Measurements from ENCODE around the gene GPR149. TPM values are rescaled to one million over a fixed set of nuclear protein-coding genes. Genes with fewer than 3 reads are reported as not detected.

Gene GPR149
- total and polyA plus RNA-seq, 2 donors (not counting 3 experiments of a cell fraction or from before 2014, with no cell fraction given): not detected

- Histone ChIP-seq H3K79me2 (ENCODE audit: control insufficient read depth, insufficient read depth, low read length) (no peaks in the 10 kb centered on the region), H3K4me3 (replicated peaks in 1 of 3; ENCODE audit: insufficient read depth in 1 of 3, low read depth in 1 of 3, low read length in 3 of 3) (no peak overlapping the region), H3K27me3 (ENCODE audit: control insufficient read depth in 2 of 2, insufficient read depth in 2 of 2, low read length in 2 of 2) (peaks cover 3% of the 10 kb centered on the region in 2 experiments), H3K36me3 (ENCODE audit: control insufficient read depth in 2 of 2, extremely low read depth in 1 of 2, insufficient read depth in 2 of 2, low read length in 2 of 2) (no peaks in the 10 kb centered on the region), H3K9me1 (replicated peaks; ENCODE audit: control insufficient read depth, extremely low read depth, insufficient read depth, low read length) (no peaks in the 10 kb centered on the region), H3K4me1 (ENCODE audit: control insufficient read depth, extremely low read depth, insufficient read depth, low read length) (no peaks in the 10 kb centered on the region), H3K9ac (replicated peaks; ENCODE audit: extremely low read depth, insufficient read depth, low read length) (no peak overlapping the region), H2AFZ (ENCODE audit: low read depth, low read length) (no peak overlapping the region), H3K27ac (ENCODE audit: insufficient read depth, low read depth, low read length) (no peak overlapping the region), H3K4me2 (ENCODE audit: insufficient read depth, low read length) (no peak overlapping the region), H4K20me1 (replicated peaks; ENCODE audit: control insufficient read depth, extremely low read depth, insufficient read depth, low read length) (no peaks in the 10 kb centered on the region), H3K9me3 (replicated peaks; ENCODE audit: control insufficient read depth, insufficient read depth, low read length) (no peaks in the 10 kb centered on the region)
- ChIA-PET CTCF (no interaction called here), POLR2A (no interaction called here)
- FAIRE-seq (no peak), DNase-seq (ENCODE audit: low read depth, low spot score) (no peak)
- no TSS peak for BruUV-seq (replicated peaks)
- TF ChIP-seq MAX (IDR thresholded peaks at IDR 0.05; ENCODE audit: insufficient read depth, insufficient read length) (no peak), EZH2 (IDR thresholded peaks at IDR 0.05; ENCODE audit: borderline replicate concordance, low read depth, low read length, severe bottlenecking) (no peak), JUN (IDR thresholded peaks at IDR 0.05; ENCODE audit: borderline replicate concordance, insufficient read depth, insufficient read length, low read depth) (no peak), POLR2A (IDR thresholded peaks at IDR 0.05; ENCODE audit: low read depth, low read length) (no peak), GATA2 (IDR thresholded peaks at IDR 0.05; ENCODE audit: insufficient read depth, insufficient read length, low read depth, low read length) (no peak), POLR2AphosphoS5 (IDR thresholded peaks at IDR 0.05; ENCODE audit: insufficient read depth, low read depth, low read length) (no peak), MYC (IDR thresholded peaks at IDR 0.05; ENCODE audit: low read depth, low read length) (no peak), FOS (IDR thresholded peaks at IDR 0.05; ENCODE audit: borderline replicate concordance, insufficient read depth, low read length) (no peak), CTCF (IDR thresholded peaks at IDR 0.05; ENCODE audit: extremely low read depth in 1 of 2, insufficient read depth in 1 of 2, low read depth in 1 of 2, low read length in 2 of 2) (no peak)
- intact Hi-C loops (cut with micrococcal nuclease) (no loop called here), dilution Hi-C loops (cut with MboI; ENCODE audit: extremely low pct_ligation_motif_present, low sequenced_read_pairs) (no loop called here)
Observed at GRCh38 chr3:154422694-154423093, 7.3 kb downstream of the GPR149 start.
